Stimulated activated CD8-positive, alpha-beta memory T cell treated with anti-CD3 and anti-CD28 coated beads, Interleukin-7, amount 100 ng/mL, for 1 hour (primary cell): ENCODE results near the gene RRN3.
"Not testable (repeated sequence)": the region's sequence is repeated elsewhere in the genome, so short reads cannot be mapped to it uniquely, and the experiment has no call there.

ENCODE experiments used
- DNase-seq, 2 donors: peaks; one replicate each; pipeline ENCODE4 v3.0.0-alpha.2; 2020; ENCODE audit warnings: low read depth in 2 of 2

The RRN3 gene, protein sequence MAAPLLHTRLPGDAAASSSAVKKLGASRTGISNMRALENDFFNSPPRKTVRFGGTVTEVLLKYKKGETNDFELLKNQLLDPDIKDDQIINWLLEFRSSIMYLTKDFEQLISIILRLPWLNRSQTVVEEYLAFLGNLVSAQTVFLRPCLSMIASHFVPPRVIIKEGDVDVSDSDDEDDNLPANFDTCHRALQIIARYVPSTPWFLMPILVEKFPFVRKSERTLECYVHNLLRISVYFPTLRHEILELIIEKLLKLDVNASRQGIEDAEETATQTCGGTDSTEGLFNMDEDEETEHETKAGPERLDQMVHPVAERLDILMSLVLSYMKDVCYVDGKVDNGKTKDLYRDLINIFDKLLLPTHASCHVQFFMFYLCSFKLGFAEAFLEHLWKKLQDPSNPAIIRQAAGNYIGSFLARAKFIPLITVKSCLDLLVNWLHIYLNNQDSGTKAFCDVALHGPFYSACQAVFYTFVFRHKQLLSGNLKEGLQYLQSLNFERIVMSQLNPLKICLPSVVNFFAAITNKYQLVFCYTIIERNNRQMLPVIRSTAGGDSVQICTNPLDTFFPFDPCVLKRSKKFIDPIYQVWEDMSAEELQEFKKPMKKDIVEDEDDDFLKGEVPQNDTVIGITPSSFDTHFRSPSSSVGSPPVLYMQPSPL

DNA sequence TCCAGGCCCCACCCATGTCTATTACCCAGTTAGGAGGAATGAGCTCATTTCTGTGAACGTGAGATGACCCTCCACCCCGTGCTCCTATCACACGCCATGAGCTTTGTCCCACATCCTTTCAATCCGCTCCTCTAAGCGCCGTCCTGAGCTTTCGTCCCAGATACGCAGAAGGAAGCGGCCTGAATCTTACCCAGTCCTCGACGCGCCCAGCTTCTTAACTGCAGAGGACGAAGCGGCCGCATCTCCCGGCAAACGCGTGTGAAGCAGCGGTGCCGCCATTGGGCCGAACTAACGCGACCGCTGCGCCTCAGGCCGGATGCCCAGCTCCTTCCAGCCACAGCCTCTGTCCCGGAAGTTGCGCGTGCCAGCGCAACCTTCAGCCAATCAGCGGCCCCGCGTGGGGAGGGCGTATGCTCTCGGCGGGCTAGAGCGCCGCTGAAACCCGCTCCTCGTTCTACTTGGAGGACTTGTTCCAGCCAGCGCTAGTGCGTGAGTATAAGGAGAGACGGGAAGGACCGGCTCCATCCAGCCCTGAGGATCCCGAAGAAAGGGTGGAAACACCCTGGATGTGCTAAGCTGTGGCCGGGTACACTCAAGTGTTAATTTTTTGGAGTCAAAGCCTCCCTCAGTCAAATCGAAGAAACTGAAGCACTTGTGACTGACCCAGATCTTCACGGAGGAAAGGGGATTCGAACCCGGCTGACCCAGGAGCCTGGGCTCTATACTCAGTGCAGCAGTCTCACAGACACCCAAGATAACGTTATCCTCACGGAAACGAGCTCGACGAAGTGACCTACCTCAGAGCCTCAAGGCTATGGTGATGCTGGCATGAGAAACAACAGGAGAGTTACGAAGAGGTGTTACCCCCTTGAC is at the start of gene RRN3:
Gene RRN3 (minus strand): TSS at position 318 of the 873 bp plus-strand sequence. CDS start 39 bp downstream, at position 279.
- DNase-seq = peak; percentile 62 to 70

- DNase-seq = not testable (repeated sequence)
Observed at GRCh38 chr16:15143601-15144091, 49.6 kb upstream of the RRN3 start.

GRCh38 chr16:15142891-15143600 is 49.0 kb upstream of the RRN3 start:
- not testable (repeated sequence) for DNase-seq

DNA sequence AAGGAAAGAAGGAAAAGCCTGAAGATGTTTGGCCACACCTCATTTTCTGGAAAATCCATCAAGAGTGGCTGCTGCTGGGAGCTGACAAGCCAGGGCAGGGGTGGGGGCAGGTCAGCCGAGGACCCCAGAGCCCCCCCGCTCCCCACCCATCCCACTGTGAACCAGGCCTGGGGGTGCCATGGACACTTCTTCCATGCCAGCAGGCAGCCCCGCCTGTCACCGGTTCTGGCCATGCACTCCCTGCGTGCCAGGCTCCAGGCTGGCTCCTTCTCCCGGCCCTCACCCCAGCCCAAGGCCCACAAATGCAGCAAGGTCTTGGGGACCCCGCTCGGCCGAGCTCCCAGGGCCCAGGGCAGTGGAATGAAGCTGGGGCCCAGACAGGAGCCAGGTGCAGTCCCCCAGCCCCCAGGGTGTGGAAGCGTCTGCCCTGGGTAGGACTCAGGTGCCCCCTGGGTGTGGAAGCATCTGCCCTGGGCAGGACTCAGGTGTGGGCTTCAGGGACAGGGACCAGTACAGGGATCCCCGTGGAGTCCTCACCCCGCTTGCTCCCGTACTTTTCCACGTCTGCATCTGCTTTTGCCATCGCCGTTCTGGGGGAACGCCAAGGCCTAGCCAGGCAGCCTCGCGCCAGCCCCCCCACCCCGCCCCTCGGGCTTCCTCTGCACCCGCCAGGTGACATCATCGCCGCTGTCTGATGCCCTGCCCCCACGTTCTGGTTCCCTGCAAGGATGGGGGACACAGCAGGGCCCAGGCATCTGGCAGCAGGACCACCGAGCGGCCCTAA is 48.2 kb upstream of the RRN3 start:
- DNase-seq = not testable (repeated sequence)

GRCh38 chr16:15141586-15141985 is 47.5 kb upstream of the RRN3 start:
- DNase-seq = no peak

- DNase-seq = not testable (repeated sequence)
Observed at GRCh38 chr16:15140444-15141365, 46.6 kb upstream of the RRN3 start.

DNA sequence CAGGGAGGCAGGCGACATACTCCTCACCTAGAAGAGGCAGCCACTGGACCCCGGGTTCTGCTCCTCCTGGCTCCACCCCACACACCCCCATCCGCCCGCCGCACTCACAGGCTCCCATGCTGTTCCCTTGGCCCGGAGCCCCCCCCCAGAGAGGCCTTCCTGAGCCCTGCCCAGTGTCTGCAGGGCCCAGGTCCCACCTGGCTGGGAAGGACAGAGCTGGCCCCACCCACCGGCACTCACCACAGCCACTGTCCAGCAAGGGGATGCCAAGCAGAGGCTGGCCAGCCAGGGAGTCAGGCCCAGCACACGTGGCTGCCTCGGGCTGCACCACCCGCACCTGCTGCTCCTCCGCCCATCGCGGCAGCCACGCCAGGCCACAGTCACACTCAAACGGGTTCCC is 43.4 kb upstream of the RRN3 start:
- not testable (repeated sequence) for DNase-seq

- DNase-seq = not testable (repeated sequence)
Observed at GRCh38 chr16:15135483-15136360, 41.6 kb upstream of the RRN3 start.

DNA sequence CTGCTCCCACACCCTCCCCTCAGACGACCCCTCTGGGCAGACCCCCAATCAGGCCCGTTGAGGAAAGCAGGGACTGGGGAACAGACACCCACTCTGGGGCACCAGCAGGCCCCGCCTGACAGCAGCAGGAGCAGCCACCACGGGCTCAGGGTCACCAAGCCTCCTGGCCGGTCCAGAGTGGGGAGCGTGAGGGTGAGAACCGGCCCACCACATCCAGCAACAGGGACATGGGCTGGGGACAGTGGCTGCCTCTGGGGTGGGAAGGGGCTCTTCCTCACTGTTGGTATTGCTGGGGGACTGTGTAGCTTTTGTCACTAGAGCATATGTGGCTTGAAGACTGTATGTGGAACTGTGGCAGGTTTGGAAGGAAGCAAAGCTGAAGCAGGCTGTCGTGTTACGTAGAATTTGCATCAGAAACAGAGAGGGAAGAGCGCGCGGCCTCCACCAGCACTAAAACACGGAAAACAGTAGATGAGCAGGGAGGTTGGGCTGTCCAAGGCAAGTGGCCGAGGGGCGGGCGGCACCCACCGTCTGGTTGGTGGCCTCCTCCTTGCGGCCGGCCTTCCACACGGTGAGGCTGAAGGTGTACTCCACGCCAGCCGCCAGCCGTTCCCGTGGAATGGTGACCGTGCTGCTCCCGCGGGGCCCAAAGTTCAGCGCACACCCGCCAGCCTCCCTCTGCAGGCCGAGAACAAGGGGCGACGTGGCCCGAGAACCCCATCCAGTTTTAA is 40.8 kb upstream of the RRN3 start:
- not testable (repeated sequence) for DNase-seq

DNA sequence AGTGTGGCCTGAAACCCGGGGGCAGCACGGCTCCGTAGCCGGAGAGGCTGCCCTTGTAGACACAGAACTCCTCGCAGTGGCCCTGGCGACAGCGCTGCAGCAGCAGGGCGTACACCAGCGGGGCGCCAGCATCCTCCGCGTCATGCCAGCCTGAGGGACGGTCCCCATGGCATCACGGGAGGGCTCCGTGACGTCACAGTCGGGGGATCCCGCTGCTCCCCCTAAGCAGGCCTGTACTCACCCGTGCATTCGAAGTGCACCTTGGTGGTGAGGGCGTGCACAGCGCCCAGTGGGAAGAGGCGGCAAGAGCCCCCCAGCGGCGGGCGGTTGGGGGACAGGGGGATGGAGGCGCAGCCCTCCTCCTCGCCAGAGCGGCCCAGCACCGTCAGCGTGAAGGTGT is 39.5 kb upstream of the RRN3 start:
- not testable (repeated sequence) for DNase-seq

GRCh38 chr16:15132719-15133428 is 38.8 kb upstream of the RRN3 start:
- DNase-seq = not testable (repeated sequence)

GRCh38 chr16:15130943-15131700 is 37.0 kb upstream of the RRN3 start:
- DNase-seq = not testable (repeated sequence)

GRCh38 chr16:15130256-15130932 is 36.3 kb upstream of the RRN3 start:
- DNase-seq = not testable (repeated sequence)

GRCh38 chr16:15127641-15128425 is 33.8 kb upstream of the RRN3 start:
- DNase-seq = not testable (repeated sequence)
